Measurements from ENCODE around the gene SSBP3.

DNA sequence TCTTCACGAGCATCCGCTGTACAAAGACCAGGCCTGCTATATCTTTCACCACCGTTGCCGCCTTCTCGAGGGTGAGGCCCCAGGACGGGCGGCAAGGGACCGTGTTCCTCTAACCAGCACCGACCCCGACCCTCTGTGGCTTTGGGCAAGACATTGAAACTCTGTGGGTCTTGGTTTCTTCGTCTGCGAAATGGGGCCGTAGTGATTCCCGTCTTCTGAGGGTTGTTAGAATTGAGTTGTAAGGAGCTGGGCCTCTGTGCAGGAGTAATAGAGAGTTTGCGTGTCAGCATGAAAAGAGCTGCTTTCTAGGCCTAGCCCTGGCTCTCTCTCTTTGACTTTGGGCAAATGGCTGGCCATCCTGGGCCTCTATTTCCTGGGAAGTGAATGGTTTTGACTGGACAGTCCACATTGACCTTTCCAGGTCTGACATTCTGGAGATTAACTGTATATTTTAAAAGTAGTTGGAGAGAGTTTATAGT lies 205.6 kb downstream of the SSBP3 start:
- TF ChIP-seq NFRKB (IDR thresholded peaks at IDR 0.05) (no peak), L3MBTL2 (conservative IDR thresholded peaks at IDR 0.05) (no peak), ZNF384 (IDR thresholded peaks at IDR 0.05) (no peak), BHLHE40 (IDR thresholded peaks at IDR 0.05; ENCODE audit: borderline replicate concordance) (no peak), FOXK2 (IDR thresholded peaks at IDR 0.05) (no peak), SP1 (IDR thresholded peaks at IDR 0.05) (no peak), ELF4 (IDR thresholded peaks at IDR 0.05) (no peak), SUZ12 (IDR thresholded peaks at IDR 0.05) (no peak)
- TF ChIP-seq, protein P1, sequence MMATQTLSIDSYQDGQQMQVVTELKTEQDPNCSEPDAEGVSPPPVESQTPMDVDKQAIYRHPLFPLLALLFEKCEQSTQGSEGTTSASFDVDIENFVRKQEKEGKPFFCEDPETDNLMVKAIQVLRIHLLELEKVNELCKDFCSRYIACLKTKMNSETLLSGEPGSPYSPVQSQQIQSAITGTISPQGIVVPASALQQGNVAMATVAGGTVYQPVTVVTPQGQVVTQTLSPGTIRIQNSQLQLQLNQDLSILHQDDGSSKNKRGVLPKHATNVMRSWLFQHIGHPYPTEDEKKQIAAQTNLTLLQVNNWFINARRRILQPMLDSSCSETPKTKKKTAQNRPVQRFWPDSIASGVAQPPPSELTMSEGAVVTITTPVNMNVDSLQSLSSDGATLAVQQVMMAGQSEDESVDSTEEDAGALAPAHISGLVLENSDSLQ (IDR thresholded peaks at IDR 0.05), result no peak

Data from HEK293T (cell line).